HFF-Myc (cell line): Measurements from ENCODE around the gene ACER2.

Experiments used
- DNase-seq: peaks from one replicate; pipeline ENCODE4 v3.0.0-alpha.2; 2011; ENCODE audit warnings: low read depth; ENCODE audit errors: extremely low read depth
- H3K4me3 ChIP-seq: replicated peaks from 2 replicates; pipeline ENCODE4 v1.5.1; 2011; ENCODE audit warnings: low read depth, mild to moderate bottlenecking, control low read depth, low read length
- CTCF ChIP-seq: IDR thresholded peaks from 2 replicates; pipeline ENCODE4 v1.5.1; 2012; ENCODE audit warnings: mild to moderate bottlenecking, low read depth, low read length, control low read depth; ENCODE audit errors: missing control alignments

The ACER2 gene

GRCh38 chr9:19496321-19497050 is 87.7 kb downstream of the ACER2 start:
- no peak for DNase-seq
- TF ChIP-seq CTCF = no peak
- H3K4me3 ChIP-seq = no peak overlapping the region

GRCh38 chr9:19497276-19497675 is 88.5 kb downstream of the ACER2 start:
- no peak for DNase-seq
- no peak overlapping the region for H3K4me3 ChIP-seq
- TF ChIP-seq CTCF = no peak

GRCh38 chr9:19498015-19498414 is 89.2 kb downstream of the ACER2 start:
- no peak for TF ChIP-seq CTCF
- DNase-seq = no peak
- H3K4me3 ChIP-seq = no peak overlapping the region
